ENCODE data around the gene CRB1.
"Not testable (repeated sequence)": the region's sequence is repeated elsewhere in the genome, so short reads cannot be mapped to it uniquely, and the experiment has no call there.

CRB1 gene

DNA sequence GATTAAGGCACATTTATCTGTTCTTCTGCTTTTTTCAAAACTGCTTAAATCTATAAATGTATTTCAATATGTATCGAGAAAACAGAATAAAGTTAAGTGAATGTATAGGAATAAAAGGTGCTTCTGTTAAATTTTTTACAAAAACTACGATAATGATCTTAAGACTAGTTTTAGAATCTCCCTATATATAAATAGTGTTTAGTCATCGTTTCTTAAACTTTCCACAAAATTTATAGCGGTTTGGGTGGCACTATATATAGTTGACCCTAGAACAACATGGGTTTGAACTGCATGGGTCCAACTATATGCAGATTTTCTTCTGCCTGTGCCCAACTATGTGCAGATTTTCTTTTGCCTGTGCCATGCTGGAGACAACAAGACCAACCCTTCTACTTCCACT, 125.7 kb downstream of the CRB1 start:
- no peak for DNase-seq (ENCODE audit: low spot score)
- no peak for TF ChIP-seq CTCF (IDR thresholded peaks at IDR 0.05; ENCODE audit: extremely low read depth, missing control alignments)

GRCh38 chr1:197394831-197395608, 127.0 kb downstream of the CRB1 start:
- no peak for DNase-seq (ENCODE audit: low spot score)

GRCh38 chr1:197397895-197398294, 129.8 kb downstream of the CRB1 start:
- DNase-seq (ENCODE audit: low spot score), result no peak
- TF ChIP-seq CTCF (IDR thresholded peaks at IDR 0.05; ENCODE audit: extremely low read depth, missing control alignments), result no peak

More at GRCh38 chr1:197394831-197395608, 127.0 kb downstream of the CRB1 start:
- no peak for TF ChIP-seq CTCF (IDR thresholded peaks at IDR 0.05; ENCODE audit: extremely low read depth, missing control alignments)

- DNase-seq (ENCODE audit: low spot score), result peak; percentile 39
- TF ChIP-seq CTCF (IDR thresholded peaks at IDR 0.05; ENCODE audit: extremely low read depth, missing control alignments), result peak; percentile 31
Measured at GRCh38 chr1:197399755-197400521, 131.9 kb downstream of the CRB1 start.

- TF ChIP-seq CTCF (IDR thresholded peaks at IDR 0.05; ENCODE audit: extremely low read depth, missing control alignments), result no peak
- DNase-seq (ENCODE audit: low spot score), result no peak
Measured at GRCh38 chr1:197400522-197400902, 132.5 kb downstream of the CRB1 start.

GRCh38 chr1:197402189-197402588, 134.1 kb downstream of the CRB1 start:
- TF ChIP-seq CTCF (IDR thresholded peaks at IDR 0.05; ENCODE audit: extremely low read depth, missing control alignments), result no peak
- DNase-seq (ENCODE audit: low spot score), result no peak

GRCh38 chr1:197404774-197405173, 136.7 kb downstream of the CRB1 start:
- DNase-seq (ENCODE audit: low spot score), result not testable (repeated sequence)

GRCh38 chr1:197405614-197406013, 137.6 kb downstream of the CRB1 start:
- DNase-seq (ENCODE audit: low spot score), result not testable (repeated sequence)
